D721Med (cell line): ENCODE measurements around the gene SF3B2.
"Not testable (repeated sequence)": the region's sequence is repeated elsewhere in the genome, so short reads cannot be mapped to it uniquely, and the experiment has no call there.

Experiments used
- DNase-seq: peaks from one replicate; pipeline ENCODE4 v3.0.0; 2011; ENCODE audit warnings: low spot score; ENCODE audit not compliant: insufficient read length
- FAIRE-seq: peaks from 2 replicates; lab custom pipeline; 2011; peaks lifted over from hg19 to GRCh38; lab: Jason Lieb, UNC
- CTCF ChIP-seq: IDR thresholded peaks from 2 replicates; pipeline ENCODE4 v1.5.1; 2012; ENCODE audit warnings: mild to moderate bottlenecking, control low read depth; ENCODE audit not compliant: insufficient read depth; ENCODE audit errors: missing control alignments

The SF3B2 gene

GRCh38 chr11:66112041-66112491 lies 59.9 kb downstream of the SF3B2 start:
- no peak for TF ChIP-seq CTCF
- no peak for DNase-seq
- no peak for FAIRE-seq

GRCh38 chr11:66112601-66113499 lies 60.7 kb downstream of the SF3B2 start:
- TF ChIP-seq CTCF: no peak
- FAIRE-seq (no peak), DNase-seq (no peak)

GRCh38 chr11:66114957-66115356 lies 62.8 kb downstream of the SF3B2 start:
- not testable (repeated sequence) for FAIRE-seq

GRCh38 chr11:66115638-66116301 lies 63.6 kb downstream of the SF3B2 start:
- FAIRE-seq (no peak), DNase-seq (no peak)
- TF ChIP-seq CTCF: no peak

More at GRCh38 chr11:66114957-66115356, 62.8 kb downstream of the SF3B2 start:
- DNase-seq: not testable (repeated sequence)

- no peak for TF ChIP-seq CTCF
- FAIRE-seq (no peak), DNase-seq (no peak)
These were observed 64.6 kb downstream of the SF3B2 start for GRCh38 chr11:66116576-66117361.

- no peak for DNase-seq
- FAIRE-seq: no peak
- TF ChIP-seq CTCF: no peak
These were observed 66.7 kb downstream of the SF3B2 start for GRCh38 chr11:66118847-66119246.
